Measurements from ENCODE around the gene SH2D2A. TPM values are rescaled to one million over a fixed set of nuclear protein-coding genes. Genes with fewer than 3 reads are reported as not detected.

Gene SH2D2A
- total RNA-seq, 1 experiment from 2014 or later: 27.9 TPM

DNA sequence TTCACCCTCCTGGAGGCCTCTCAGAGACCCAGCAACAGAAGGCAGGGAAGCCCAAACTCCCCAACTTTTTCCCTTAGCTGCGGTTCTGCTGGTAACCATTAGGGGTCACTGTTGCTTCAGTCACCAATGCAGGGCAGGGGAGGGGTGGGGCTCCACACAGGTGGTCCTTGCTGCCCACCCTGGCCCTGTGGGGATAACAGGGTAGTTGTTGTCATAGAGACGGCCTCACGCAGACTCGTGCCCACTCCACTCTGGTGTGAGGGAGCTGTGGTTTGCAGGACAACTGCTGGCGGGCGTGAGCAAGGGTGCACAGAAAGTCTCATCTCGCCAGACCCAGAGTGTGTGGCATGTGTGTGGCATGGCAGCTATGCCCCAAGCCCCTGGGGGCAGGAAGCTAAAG, 22.3 kb upstream of the SH2D2A start:
- CTCF ChIA-PET: interaction anchor here (0.6 to 7.5 kb wide), 47 partner anchors 13 to 335 kb away, joined by 3 to 353 read pairs (median 6); partner anchors contain the start of genes INSRR, NTRK1 and SH2D2A
- H3K27me3 Mint-ChIP-seq (ENCODE audit: insufficient read depth, unreplicated experiment): peaks cover 32% of the 10 kb centered on the region
- no peak overlapping the region for H3K27ac Mint-ChIP-seq (ENCODE audit: low read depth, unreplicated experiment)
- BruUV-seq (replicated peaks): no TSS peak
- no peaks in the 10 kb centered on the region for H3K4me1 Mint-ChIP-seq (ENCODE audit: insufficient read depth, unreplicated experiment)
- TF ChIP-seq, protein P1, sequence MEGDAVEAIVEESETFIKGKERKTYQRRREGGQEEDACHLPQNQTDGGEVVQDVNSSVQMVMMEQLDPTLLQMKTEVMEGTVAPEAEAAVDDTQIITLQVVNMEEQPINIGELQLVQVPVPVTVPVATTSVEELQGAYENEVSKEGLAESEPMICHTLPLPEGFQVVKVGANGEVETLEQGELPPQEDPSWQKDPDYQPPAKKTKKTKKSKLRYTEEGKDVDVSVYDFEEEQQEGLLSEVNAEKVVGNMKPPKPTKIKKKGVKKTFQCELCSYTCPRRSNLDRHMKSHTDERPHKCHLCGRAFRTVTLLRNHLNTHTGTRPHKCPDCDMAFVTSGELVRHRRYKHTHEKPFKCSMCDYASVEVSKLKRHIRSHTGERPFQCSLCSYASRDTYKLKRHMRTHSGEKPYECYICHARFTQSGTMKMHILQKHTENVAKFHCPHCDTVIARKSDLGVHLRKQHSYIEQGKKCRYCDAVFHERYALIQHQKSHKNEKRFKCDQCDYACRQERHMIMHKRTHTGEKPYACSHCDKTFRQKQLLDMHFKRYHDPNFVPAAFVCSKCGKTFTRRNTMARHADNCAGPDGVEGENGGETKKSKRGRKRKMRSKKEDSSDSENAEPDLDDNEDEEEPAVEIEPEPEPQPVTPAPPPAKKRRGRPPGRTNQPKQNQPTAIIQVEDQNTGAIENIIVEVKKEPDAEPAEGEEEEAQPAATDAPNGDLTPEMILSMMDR (IDR thresholded peaks at IDR 0.05; ENCODE audit: unreplicated experiment): peak; percentile 93
- peak; percentile 60 for DNase-seq (ENCODE audit: unreplicated experiment)
- POLR2A ChIA-PET: interaction anchor here (1.2 to 1.4 kb wide), 2 partner anchors 21 to 89 kb away, joined by 4 to 8 read pairs; partner anchors contain the start of gene INSRR
- no peak overlapping the region for H3K4me3 Mint-ChIP-seq (ENCODE audit: unreplicated experiment)
- no peaks in the 10 kb centered on the region for H3K9me3 Mint-ChIP-seq (ENCODE audit: unreplicated experiment)
- no peaks in the 10 kb centered on the region for H3K36me3 Mint-ChIP-seq (ENCODE audit: insufficient read depth, unreplicated experiment)
- intact Hi-C loops (cut with micrococcal nuclease): loop anchor here (1.0 kb wide), 3 partner anchors 21 to 88 kb away; partner anchors contain the start of gene NTRK1

GRCh38 chr1:156836892-156837291, 20.2 kb upstream of the SH2D2A start:
- intact Hi-C loops (cut with micrococcal nuclease): no loop called here
- H3K36me3 Mint-ChIP-seq (ENCODE audit: insufficient read depth, unreplicated experiment): no peaks in the 10 kb centered on the region
- no TSS peak for BruUV-seq (replicated peaks)
- no peaks in the 10 kb centered on the region for H3K9me3 Mint-ChIP-seq (ENCODE audit: unreplicated experiment)
- no peak overlapping the region for H3K4me3 Mint-ChIP-seq (ENCODE audit: unreplicated experiment)
- H3K27me3 Mint-ChIP-seq (ENCODE audit: insufficient read depth, unreplicated experiment): peaks cover 41% of the 10 kb centered on the region
- TF ChIP-seq, protein P1 (IDR thresholded peaks at IDR 0.05; ENCODE audit: unreplicated experiment): no peak
- DNase-seq (ENCODE audit: unreplicated experiment): no peak
- CTCF ChIA-PET: interaction anchor here (0.6 to 7.5 kb wide), 24 partner anchors 11 to 1159 kb away, joined by 3 to 353 read pairs (median 6); partner anchors contain the start of genes INSRR and NTRK1
- POLR2A ChIA-PET: interaction anchor here (1.6 kb wide), 1 partner anchor 21 kb away, joined by 4 read pairs; the partner anchor contains the start of gene INSRR
- H3K4me1 Mint-ChIP-seq (ENCODE audit: insufficient read depth, unreplicated experiment): no peaks in the 10 kb centered on the region
- H3K27ac Mint-ChIP-seq (ENCODE audit: low read depth, unreplicated experiment): no peak overlapping the region

- BruUV-seq (replicated peaks): no TSS peak
- TF ChIP-seq, protein P1 (IDR thresholded peaks at IDR 0.05; ENCODE audit: unreplicated experiment): no peak
- H3K27me3 Mint-ChIP-seq (ENCODE audit: insufficient read depth, unreplicated experiment): peaks cover 49% of the 10 kb centered on the region
- H3K4me1 Mint-ChIP-seq (ENCODE audit: insufficient read depth, unreplicated experiment): no peaks in the 10 kb centered on the region
- ChIA-PET CTCF (interaction anchor here (0.6 to 7.5 kb wide), 11 partner anchors 10 to 321 kb away, joined by 3 to 353 read pairs (median 45); partner anchors contain the start of genes INSRR and NTRK1), POLR2A (no interaction called here)
- no peak for DNase-seq (ENCODE audit: unreplicated experiment)
- H3K9me3 Mint-ChIP-seq (ENCODE audit: unreplicated experiment): no peaks in the 10 kb centered on the region
- no peak overlapping the region for H3K27ac Mint-ChIP-seq (ENCODE audit: low read depth, unreplicated experiment)
- H3K4me3 Mint-ChIP-seq (ENCODE audit: unreplicated experiment): no peak overlapping the region
- no peaks in the 10 kb centered on the region for H3K36me3 Mint-ChIP-seq (ENCODE audit: insufficient read depth, unreplicated experiment)
- intact Hi-C loops (cut with micrococcal nuclease): no loop called here
Measured at GRCh38 chr1:156836041-156836654, 19.5 kb upstream of the SH2D2A start.

GRCh38 chr1:156834322-156834721, 17.7 kb upstream of the SH2D2A start:
- H3K27me3 Mint-ChIP-seq (ENCODE audit: insufficient read depth, unreplicated experiment): peaks cover 54% of the 10 kb centered on the region
- ChIA-PET CTCF (interaction anchor here (0.6 to 2.1 kb wide), 8 partner anchors 20 to 133 kb away, joined by 3 to 18 read pairs (median 6); partner anchors contain the start of gene NTRK1), POLR2A (interaction anchor here (0.9 to 1.4 kb wide), 2 partner anchors 26 to 48 kb away, joined by 3 to 4 read pairs; no protein-coding TSS in a partner anchor)
- no peaks in the 10 kb centered on the region for H3K36me3 Mint-ChIP-seq (ENCODE audit: insufficient read depth, unreplicated experiment)
- intact Hi-C loops (cut with micrococcal nuclease): no loop called here
- H3K9me3 Mint-ChIP-seq (ENCODE audit: unreplicated experiment): no peaks in the 10 kb centered on the region
- BruUV-seq (replicated peaks): no TSS peak
- H3K4me1 Mint-ChIP-seq (ENCODE audit: insufficient read depth, unreplicated experiment): no peaks in the 10 kb centered on the region
- no peak overlapping the region for H3K4me3 Mint-ChIP-seq (ENCODE audit: unreplicated experiment)
- DNase-seq (ENCODE audit: unreplicated experiment): no peak
- no peak overlapping the region for H3K27ac Mint-ChIP-seq (ENCODE audit: low read depth, unreplicated experiment)
- TF ChIP-seq, protein P1 (IDR thresholded peaks at IDR 0.05; ENCODE audit: unreplicated experiment): no peak
